Dermis microvascular lymphatic vessel endothelial cell (primary cell): ENCODE results near the gene SGCE. TPM values are rescaled to one million over a fixed set of nuclear protein-coding genes. Genes with fewer than 3 reads are reported as not detected.

ENCODE experiments used
- DNase-seq, 2 donors: peaks; one replicate each; pipeline versions ENCODE4 v3.0.0 to v3.0.0-alpha.2; 2010; ENCODE audit warnings: low read depth in 2 of 2
- total RNA-seq: library from RNA; depleted of rRNA; stranded (reverse); fragments of >200 nt; gene quantifications from 2 replicates; pipeline ENCODE4 v1.2.1, GENCODE V29; 2014

SGCE gene
- total RNA-seq, 1 donor from 2014 or later, result 59.6 TPM

DNA sequence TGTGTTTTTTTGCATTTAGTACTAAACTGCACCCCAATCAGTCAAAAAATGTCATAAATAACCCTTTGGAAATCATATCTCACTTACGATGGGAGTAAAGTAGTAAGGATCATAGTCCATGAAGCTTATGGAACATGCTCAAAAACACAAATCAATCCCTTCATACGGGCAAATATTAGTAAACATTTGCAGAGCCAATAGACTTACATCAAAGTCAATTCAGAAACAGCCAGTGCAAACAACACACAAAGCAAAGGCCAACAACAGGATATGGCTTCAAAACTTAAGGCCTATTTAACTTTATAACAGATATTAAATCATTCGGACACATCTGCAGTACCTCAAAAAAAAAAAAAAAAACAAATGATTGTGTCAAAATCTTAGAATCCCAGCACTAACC, 32.1 kb downstream of the SGCE start:
- DNase-seq, result no peak

DNA sequence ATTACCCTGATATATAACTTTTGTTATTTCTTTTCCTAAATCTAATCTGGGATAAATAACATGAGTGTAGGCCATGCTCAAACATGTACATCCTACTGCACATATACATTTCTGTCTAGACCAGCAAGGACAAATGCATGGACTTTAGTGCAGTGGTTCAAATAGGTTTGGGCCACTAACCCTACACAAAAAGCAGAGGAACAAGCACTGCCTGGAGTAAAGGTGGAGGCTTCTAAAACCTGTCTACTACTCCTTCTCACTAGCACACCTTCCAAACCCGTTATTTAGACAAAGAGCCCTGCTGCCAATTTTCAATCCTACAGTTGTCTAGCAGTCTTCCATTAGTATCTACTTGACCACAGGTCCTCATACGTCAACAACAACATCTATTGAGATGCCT, 34.8 kb downstream of the SGCE start:
- no peak for DNase-seq

DNA sequence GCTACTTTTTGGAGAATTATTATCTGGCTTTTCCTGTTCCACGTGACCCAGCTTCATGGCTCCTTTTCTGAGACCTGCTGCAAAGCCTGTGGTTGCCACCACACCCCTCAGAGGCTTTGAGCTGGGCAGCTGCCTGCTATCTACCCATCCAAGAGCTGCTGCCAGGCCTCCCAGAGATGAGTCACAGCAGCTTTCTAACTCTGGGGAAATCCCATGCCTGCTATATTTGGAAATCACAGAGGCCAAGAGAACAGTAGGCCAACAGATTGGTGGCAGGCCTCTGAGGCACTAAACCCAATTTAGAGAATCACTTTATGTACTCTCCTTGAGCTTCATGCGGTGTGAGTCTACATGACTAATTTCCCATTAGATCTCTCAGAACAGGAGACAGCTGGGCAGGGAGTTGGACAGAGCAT, 35.2 kb downstream of the SGCE start:
- DNase-seq, result peak; percentile 59 to 88

DNA sequence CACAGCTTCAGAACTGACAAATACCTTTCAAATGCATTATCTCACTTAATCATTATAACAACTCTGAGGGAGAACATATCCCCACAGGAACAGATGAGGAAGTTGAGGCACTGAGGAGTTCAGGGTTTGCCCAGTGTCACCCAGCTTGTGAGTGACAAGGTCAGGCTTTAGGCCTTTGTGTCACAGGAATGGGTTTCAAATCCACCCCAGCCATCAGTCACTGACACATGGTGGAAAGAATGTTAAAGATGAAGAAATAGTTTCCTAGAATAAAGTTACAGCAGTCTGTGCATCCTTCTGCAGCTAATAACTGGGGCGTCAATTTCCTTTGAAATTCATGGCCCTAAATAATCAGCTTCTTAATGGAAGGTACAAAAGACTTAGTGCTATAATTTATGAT, 37.8 kb downstream of the SGCE start:
- no peak for DNase-seq

DNA sequence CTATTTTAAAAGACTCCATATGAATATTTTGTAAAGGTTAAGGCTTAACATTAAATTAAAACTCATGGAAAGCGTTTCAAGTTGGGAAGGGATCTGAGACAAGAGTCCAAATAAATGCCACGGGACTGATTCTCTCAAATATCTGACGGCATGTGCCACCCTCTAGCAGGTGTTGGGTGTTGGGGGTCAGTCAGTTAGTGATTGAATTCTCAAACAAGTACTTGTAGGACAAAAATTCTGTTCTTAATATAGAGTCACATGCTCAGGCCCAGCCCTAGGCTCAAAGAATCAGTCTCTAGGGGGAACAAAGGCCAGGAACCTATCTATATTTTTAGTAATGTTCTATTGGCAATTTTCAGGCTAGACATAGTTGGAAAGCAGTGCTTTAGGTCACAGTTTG, 39.1 kb downstream of the SGCE start:
- DNase-seq, result no peak

DNA sequence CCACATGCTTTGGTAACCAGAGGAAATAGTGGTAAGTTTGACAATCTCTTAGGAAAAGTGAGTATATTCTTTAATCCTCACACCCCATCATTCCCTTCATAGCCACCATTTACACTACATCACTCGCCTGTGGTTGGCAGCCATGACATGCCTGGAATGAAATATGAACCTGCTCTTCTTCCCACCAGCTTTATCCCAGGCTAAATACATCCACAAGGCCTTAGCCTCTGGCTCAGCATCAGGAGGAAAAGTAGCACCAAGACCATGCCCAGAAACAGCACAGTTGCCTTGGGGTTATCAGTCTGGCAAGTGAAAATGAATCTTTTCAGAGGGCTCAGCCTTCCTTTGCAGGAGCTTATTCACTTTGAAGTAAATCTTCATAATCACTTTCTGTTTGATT, 40.3 kb downstream of the SGCE start:
- no peak for DNase-seq

DNA sequence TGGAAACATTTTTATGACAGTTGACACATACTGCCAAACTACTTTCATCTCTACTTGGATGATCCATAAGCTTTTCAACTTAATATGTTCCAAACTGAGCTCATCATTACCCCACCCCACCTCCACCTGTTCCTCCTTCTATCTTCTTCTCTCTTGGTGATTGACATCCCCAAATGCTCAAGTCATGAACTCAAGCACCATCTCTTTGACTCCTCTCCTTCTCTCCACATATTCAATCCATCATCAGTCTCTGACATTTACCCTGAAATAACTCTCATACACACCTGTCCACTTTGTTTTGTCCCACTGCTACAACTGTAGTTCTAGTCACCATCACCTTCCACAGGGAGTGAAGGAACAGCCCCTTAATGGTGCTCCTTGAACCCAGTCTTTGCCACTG, 43.3 kb downstream of the SGCE start:
- no peak for DNase-seq

DNA sequence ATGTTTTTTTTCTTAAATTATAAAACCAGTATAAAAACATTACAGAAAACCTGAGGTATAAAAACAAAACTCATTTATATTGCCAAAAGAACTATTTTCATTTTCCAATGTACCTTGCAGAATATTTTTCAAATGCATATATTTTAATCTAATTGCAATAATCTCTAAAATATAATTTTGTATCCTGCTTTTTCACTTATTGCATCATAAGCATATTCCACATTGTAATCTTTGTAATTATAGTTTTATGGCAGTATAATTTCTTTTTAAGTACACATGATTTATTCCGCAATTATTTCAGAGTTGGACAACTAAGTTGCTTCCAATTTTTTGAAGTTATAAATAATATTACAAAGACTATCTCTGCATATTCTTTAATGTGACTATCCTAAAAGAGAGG, 43.7 kb downstream of the SGCE start:
- DNase-seq, result no peak

DNA sequence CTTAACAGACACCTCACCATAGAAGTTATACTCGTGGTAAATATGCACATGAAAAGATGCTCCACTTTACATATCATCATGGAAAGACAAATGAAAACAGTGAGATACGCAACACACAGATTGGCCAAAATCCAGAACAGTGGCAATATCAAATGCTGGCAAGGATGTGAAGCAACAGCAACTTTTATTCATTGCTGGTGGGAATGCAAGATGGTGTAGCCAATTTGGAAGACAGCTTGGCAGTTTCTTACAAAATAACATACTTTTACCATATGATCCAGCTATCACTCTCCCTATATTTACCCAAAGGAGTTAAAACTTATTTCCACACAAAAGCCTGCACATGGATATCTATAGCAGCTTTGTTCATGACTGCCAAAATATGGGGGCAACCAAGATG, 46.4 kb downstream of the SGCE start:
- no peak for DNase-seq

DNA sequence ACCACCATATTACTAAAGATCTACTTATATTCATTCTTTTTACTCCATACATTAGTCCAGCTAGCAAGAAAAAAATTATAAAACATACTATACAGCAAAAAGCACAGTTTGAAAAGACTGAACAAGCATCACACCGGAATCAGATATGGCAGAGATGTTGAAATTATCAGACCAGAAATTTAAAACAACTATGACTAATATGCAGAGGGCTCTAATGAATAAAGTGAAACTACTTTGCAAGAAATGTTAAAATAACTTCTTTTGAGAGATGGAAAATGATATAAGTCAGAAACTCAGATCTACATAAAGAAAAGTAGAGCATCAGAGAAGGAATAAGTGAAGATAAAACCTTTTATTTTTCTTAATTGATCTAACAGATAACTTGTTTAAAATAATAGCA, 50.9 kb downstream of the SGCE start:
- no peak for DNase-seq

DNA sequence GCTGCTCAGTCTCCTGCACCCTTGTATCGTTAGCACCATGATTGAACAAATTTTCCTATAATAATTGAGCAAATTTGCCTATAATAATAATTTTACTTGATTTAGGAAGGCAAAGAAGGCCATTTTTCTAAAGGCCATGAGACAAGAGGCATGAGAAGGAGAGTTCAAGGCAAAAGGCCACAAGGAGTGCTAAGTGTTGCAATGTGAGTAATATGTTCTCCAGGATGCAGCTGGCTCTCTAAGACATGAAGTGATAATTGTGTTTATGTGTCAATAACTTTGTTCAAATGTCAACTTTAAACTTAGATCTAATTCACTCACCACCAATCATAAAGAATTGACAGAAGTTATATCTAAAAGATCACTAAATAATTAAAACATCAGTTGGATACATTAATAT, 53.8 kb downstream of the SGCE start:
- DNase-seq, result peak in 1 of 2 donors; percentile 35

DNA sequence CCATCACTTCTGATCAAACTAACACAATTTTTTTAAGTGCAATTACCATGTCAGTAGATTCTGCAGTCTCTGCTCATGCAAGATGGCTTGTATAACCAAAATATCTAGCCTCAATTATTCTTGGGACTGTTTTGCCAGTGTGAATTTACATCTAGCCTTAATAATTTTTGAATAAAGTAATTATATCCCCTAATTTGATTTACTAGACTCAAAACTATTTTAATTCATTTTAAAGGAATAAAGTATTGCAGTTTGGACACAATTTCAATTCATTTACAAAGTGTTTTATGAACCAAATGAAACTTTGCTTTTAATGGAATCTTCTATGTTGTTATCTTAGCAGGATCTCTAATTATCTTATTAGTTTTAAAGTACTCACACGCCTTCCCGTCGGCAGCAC, 55.7 kb downstream of the SGCE start:
- no peak for DNase-seq

DNA sequence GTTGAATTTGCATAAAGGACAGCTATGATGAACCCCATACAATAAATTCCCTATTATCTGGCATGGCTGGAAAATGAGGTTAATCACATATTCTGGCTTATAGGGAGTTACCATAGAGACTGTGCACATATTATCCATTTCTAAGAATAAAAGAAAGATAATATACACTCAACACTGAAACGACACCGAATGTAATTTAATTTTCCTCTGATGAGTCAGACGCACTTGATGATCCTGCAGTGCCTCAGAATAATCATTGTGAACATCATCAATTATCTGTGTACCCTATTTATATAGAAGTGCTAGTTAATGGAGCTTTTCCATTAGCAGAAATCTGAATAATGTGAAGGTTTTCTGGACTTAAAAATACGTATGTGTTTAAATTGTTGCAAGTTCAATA, 60.2 kb downstream of the SGCE start:
- no peak for DNase-seq

DNA sequence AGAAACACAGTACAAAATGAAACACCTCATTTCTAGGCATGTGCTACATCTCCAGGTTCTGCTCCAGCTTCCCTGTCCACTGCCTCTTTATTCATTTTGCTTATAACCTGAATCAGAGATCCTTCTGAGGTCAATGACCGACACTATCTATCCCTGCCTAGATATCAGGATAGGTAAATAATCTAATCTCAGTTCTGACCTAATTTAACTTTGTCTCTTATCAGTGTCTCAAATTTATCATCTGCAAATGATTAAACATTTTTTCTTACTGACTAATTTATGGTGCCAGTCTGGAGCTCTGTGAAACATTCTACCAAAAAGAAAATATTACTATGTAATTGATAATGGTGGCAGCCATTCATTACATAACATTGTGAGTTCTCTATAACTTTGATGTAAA, 61.1 kb downstream of the SGCE start:
- no peak for DNase-seq

DNA sequence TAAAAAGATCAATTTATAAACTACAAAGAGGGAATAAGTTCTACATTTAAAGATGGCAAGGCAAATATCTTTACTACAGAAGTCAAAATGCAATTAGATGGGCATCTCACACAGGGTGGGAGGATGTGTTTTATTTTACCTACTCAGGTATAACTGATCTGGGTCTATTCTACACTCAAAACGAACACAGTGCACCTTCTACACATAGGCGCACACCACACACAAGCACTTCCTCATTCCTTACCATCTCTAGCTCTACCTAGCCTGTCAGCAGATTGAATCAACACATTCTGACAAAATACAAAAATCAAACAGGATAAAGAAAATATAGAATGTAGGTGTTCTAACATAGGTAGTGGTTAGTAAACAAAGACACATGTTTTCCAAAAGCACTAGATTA, 64.8 kb downstream of the SGCE start:
- DNase-seq, result no peak

DNA sequence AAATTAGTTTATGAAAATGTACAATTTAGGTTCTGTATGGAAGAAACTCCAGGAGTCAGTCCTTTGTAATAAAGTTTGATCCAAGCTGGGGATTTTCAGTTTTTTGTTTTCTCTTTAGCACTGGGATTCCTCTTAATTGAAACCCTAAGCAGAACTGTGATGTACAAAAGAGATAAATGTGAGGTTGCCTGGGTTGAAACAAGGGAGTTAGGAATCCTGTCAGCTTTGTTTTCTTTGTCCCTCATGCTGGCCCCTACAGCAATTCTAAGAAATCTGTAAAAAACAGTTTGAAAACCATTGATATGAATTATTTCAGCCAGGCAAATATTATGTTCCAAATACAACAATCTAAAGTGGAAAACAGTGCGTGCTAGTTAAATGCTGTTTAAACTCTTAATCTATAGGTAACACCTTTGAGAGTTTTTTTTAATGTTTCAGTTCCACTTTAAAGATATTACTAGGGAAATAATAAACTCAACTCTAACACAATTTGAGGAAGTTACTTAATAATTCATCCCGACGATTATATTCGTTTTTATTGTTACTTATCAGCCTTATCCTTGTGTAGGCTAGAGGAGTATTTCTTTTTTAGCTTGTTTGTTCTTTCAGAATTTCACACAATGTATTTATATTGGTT, 65.3 kb downstream of the SGCE start:
- DNase-seq, result no peak

DNA sequence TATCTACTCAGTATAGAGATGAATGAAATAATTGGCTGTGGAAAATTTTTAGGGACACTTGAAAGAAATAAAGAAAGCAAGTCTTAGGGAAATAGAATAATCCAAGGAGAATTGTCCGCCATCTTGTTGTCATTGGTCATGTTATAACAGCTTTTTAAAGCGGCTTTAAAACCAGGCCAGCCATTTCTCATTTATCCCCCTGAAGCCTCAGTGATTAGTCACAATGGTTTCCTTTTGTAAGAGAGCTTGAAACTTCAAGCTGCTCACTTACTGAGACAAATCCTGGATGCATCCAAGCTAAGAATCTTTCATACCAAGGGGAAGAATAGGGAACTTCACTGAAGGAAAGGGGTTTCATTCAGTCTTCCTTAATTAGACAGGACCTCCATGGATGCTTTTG, 67.9 kb downstream of the SGCE start:
- no peak for DNase-seq

DNA sequence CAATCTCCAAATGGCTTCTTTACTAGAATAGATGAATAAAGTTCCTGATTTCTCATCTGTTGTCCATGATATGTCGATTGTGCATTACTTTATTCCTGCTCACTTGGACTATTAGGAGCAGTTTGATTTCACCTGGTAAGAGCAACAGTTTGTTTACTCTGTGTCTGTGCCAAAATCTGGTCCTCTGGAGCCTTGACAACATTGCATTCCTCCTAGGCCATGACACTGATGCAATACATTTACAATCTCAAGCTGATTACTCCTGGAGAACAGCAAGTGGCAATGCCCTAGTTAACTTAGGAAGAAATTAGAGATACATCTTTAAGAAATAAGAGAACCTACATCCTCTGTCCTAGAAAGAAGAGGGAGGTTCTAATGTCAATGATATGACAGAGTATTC, 71.8 kb downstream of the SGCE start:
- DNase-seq, result no peak

DNA sequence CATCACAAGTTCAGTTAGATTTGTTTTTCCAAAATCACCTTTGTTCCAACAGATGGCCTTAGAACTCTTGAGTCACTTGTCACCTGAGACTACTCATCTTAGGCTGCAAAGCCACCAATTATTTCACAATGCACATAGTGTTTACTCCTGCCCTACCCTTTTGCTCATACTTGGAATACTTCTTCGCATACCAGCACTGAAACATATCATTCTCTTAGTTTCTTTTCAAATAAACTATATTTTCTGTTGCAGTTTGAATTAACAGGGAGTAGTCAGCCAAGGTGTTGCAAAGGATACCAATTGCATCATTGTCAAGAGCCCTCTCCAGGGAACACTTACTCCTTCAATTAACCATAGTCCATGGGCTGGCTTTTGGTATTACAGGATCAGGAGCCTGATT, 75.3 kb downstream of the SGCE start:
- DNase-seq, result no peak

DNA sequence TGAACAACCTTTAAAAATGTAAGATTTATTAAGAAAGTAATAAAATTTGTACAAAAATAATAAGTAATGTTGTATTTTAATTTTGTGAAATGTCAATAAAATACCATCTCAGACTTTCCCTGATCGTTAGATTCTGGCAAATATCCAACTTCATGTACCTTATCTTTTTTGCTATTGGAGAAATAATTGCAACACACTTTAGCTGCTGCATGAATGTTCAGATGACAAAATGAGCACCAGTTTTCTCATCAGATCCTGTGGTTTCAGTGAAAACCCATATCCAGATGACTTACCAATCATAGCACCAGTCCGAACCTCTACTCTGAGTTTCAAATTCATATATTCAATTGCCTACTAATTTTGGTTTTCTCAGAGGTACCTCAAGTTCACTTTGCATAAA, 76.5 kb downstream of the SGCE start:
- DNase-seq, result no peak

DNA sequence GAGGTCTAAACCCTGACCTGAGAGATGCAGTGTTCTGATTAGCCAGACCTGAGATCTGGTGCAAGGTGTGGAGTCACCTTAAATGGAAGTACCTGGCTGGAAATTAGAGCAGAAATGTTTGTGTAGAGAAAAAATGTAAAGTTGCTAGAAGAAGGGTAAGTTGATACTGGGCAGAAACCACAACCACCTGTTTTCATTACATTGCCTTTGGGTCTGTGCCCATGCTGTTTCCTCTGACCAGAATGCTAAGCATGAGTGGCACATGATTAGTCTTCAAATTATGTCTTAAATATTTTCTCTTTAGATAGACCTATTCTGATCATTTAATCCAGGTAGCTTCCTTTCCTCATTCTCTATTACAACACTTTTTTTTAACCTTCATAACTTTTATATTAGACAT, 77.3 kb downstream of the SGCE start:
- no peak for DNase-seq

DNA sequence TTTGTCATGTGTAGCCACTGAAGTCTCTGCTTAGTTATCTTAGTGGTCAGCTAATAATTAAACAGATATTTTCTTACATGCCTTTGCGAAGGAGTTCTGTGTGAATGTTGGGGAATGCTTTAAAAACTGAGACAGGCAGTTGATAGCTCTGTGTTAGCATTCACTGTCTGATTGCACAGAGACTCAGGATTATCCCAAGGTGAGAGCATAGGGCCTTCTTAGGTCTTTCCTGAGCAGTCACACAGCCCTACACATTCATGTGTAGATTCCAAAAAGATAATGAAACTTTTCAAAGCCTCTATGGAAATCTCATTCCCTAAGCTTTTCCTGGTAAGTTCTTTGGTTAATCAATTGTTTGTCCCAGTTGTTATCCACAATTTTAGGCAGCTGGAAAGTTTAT, 78.6 kb downstream of the SGCE start:
- DNase-seq, result no peak

DNA sequence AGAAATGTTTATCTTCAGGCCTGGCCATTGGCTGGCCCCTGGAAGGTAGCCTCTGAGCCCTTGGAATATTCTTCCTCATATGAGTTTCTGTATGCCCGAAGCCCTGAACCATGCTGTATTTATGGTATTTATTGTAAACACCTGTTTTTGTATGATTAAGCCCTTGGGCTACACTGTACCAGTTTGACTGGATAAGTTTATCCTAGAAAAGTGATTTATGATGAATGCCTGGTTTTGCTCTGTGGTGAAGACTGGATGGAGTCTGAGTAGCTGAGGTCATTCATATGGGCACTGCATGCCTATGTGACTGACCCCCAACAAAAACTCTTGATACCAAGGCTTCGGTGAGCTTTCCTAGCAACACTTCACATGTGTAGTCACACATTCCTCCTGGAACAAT, 79.6 kb downstream of the SGCE start:
- no peak for DNase-seq

DNA sequence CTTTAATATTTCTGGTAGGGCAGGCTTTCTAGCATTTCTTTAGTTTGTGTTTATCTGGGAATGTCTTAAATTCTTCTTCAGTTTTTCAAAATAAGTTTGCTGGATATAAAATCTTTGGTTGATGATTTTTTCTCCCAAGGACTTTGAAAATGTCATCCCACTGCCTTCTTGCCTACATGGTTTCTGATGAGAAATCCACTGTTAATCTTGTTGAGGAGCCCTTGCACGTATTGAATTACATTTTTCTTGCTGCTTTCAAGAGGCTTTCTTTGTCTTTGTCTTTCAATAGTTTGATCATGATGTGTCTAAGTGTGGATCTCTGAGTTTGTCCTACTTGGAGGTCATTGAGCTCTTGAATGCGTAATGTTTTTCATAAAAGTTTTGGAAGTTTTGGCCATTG, 80.3 kb downstream of the SGCE start:
- no peak for DNase-seq
